HCT116 (cell line): Measurements from ENCODE around the gene FNDC5.

Source experiments
- CEBPB ChIP-seq: IDR thresholded peaks from 2 replicates; pipeline ENCODE4 v1.6.1; 2012; ENCODE audit warnings: low read depth
- ELF1 ChIP-seq: IDR thresholded peaks from 2 replicates; pipeline ENCODE4 v1.6.1; 2012; ENCODE audit warnings: low read depth, borderline replicate concordance
- EZH2phosphoT487 ChIP-seq: fragments of 200-600 bp; IDR thresholded peaks from 2 replicates; pipeline ENCODE4 v1.6.1; 2018; ENCODE audit warnings: antibody characterized with exemption, borderline replicate concordance
- JUND ChIP-seq: IDR thresholded peaks from 2 replicates; pipeline ENCODE4 v1.6.1; 2012
- POLR2A ChIP-seq: IDR thresholded peaks from 2 replicates; pipeline ENCODE4 v1.7.0; 2011; ENCODE audit warnings: borderline replicate concordance; ENCODE audit not compliant: insufficient read depth, insufficient read length; ENCODE audit errors: extremely low read depth
- POLR2AphosphoS5 ChIP-seq: IDR thresholded peaks from 2 replicates; pipeline ENCODE4 v1.6.1; 2011; ENCODE audit warnings: mild to moderate bottlenecking, low read depth, low read length, moderate library complexity
- RAD21 ChIP-seq: IDR thresholded peaks from 2 replicates; pipeline ENCODE4 v1.6.1; 2012; ENCODE audit warnings: low read depth, mild to moderate bottlenecking
- SRF ChIP-seq: IDR thresholded peaks from 2 replicates; pipeline ENCODE4 v1.6.1; 2012; ENCODE audit warnings: low read depth
- YY1 ChIP-seq: IDR thresholded peaks from 2 replicates; pipeline ENCODE4 v1.6.1; 2011; ENCODE audit warnings: low read length, low read depth, moderate library complexity, mild to moderate bottlenecking; ENCODE audit not compliant: insufficient replicate concordance; ENCODE audit errors: extremely low read depth
- ZNF274 ChIP-seq: fragments of 200-500 bp; sonication (Bioruptor generic); IDR thresholded peaks from 2 replicates; pipeline ENCODE4 v1.6.1; 2014; ENCODE audit warnings: mild to moderate bottlenecking, low read depth, low read length, inconsistent platforms
- TF ChIP-seq, protein P1 (sequence below): IDR thresholded peaks from 2 replicates; pipeline ENCODE4 v1.6.1; 2012
- TF ChIP-seq, protein P2 (sequence below), 3 experiments: fragments of 200-600 bp in 1 of 3; sonication (generic) in 1 of 3; IDR thresholded peaks in 2 of 3; conservative IDR thresholded peaks in 1 of 3; 2 replicates each; pipeline ENCODE4 v1.5.1; 2012 to 2017; ENCODE audit warnings: low read depth in 2 of 3, low read length in 2 of 3, antibody characterized with exemption in 1 of 3, borderline replicate concordance in 1 of 3, control low read depth in 1 of 3, mild to moderate bottlenecking in 1 of 3, mixed read lengths in 1 of 3, mixed run types in 1 of 3, moderate library complexity in 1 of 3; ENCODE audit not compliant: insufficient read depth in 1 of 3
- TF ChIP-seq, protein P3 (sequence below): IDR thresholded peaks from 2 replicates; pipeline ENCODE4 v1.6.1; 2012
- TF ChIP-seq, protein P4 (sequence below): IDR thresholded peaks from 2 replicates; pipeline ENCODE4 v1.6.1; 2011; ENCODE audit warnings: mild to moderate bottlenecking, low read length, moderate library complexity; ENCODE audit not compliant: insufficient replicate concordance; ENCODE audit errors: extremely low read depth

DNA sequence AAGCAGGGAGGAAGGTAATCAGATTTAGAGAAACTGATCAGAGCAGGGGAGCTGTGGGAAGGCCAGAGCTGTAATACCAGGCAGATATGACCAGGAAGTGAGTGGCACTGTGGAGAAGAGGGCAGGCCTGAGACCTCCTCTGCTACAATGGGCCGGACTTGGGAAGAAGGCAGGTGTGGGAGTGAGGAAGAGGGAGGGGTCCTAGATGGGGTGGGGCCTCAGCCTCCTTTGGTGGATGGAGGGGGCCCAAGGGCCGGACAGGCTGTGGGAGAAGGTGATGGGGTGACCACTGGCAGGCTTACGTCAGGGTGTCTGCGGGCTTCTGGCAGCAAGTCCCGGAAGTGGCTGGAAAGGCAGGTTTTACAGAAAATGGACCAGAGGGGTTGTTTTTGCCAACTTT, 10.6 kb upstream of the FNDC5 start:
- TF ChIP-seq ELF1 (no peak), CEBPB (no peak), YY1 (no peak), SRF (no peak), POLR2A (no peak), ZNF274 (no peak), RAD21 (no peak), JUND (no peak), POLR2AphosphoS5 (no peak), EZH2phosphoT487 (no peak)
- TF ChIP-seq, protein P1, sequence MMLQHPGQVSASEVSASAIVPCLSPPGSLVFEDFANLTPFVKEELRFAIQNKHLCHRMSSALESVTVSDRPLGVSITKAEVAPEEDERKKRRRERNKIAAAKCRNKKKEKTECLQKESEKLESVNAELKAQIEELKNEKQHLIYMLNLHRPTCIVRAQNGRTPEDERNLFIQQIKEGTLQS, result no peak
- TF ChIP-seq, protein P2, sequence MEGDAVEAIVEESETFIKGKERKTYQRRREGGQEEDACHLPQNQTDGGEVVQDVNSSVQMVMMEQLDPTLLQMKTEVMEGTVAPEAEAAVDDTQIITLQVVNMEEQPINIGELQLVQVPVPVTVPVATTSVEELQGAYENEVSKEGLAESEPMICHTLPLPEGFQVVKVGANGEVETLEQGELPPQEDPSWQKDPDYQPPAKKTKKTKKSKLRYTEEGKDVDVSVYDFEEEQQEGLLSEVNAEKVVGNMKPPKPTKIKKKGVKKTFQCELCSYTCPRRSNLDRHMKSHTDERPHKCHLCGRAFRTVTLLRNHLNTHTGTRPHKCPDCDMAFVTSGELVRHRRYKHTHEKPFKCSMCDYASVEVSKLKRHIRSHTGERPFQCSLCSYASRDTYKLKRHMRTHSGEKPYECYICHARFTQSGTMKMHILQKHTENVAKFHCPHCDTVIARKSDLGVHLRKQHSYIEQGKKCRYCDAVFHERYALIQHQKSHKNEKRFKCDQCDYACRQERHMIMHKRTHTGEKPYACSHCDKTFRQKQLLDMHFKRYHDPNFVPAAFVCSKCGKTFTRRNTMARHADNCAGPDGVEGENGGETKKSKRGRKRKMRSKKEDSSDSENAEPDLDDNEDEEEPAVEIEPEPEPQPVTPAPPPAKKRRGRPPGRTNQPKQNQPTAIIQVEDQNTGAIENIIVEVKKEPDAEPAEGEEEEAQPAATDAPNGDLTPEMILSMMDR (IDR thresholded peaks at IDR 0.05 in 2 of 3, conservative IDR thresholded peaks at IDR 0.05 in 1 of 3; ENCODE audit: borderline replicate concordance in 1 of 3, insufficient read depth in 1 of 3, low read depth in 2 of 3, low read length in 2 of 3), result no peak
- TF ChIP-seq, protein P3, sequence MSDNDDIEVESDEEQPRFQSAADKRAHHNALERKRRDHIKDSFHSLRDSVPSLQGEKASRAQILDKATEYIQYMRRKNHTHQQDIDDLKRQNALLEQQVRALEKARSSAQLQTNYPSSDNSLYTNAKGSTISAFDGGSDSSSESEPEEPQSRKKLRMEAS, result no peak
- TF ChIP-seq, protein P4, sequence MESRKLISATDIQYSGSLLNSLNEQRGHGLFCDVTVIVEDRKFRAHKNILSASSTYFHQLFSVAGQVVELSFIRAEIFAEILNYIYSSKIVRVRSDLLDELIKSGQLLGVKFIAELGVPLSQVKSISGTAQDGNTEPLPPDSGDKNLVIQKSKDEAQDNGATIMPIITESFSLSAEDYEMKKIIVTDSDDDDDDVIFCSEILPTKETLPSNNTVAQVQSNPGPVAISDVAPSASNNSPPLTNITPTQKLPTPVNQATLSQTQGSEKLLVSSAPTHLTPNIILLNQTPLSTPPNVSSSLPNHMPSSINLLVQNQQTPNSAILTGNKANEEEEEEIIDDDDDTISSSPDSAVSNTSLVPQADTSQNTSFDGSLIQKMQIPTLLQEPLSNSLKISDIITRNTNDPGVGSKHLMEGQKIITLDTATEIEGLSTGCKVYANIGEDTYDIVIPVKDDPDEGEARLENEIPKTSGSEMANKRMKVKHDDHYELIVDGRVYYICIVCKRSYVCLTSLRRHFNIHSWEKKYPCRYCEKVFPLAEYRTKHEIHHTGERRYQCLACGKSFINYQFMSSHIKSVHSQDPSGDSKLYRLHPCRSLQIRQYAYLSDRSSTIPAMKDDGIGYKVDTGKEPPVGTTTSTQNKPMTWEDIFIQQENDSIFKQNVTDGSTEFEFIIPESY, result no peak
